ENCODE results near the gene PAPPA.

- no peak for TF ChIP-seq EZH2 (IDR thresholded peaks at IDR 0.05; ENCODE audit: low read depth)
- TF ChIP-seq, protein P1, sequence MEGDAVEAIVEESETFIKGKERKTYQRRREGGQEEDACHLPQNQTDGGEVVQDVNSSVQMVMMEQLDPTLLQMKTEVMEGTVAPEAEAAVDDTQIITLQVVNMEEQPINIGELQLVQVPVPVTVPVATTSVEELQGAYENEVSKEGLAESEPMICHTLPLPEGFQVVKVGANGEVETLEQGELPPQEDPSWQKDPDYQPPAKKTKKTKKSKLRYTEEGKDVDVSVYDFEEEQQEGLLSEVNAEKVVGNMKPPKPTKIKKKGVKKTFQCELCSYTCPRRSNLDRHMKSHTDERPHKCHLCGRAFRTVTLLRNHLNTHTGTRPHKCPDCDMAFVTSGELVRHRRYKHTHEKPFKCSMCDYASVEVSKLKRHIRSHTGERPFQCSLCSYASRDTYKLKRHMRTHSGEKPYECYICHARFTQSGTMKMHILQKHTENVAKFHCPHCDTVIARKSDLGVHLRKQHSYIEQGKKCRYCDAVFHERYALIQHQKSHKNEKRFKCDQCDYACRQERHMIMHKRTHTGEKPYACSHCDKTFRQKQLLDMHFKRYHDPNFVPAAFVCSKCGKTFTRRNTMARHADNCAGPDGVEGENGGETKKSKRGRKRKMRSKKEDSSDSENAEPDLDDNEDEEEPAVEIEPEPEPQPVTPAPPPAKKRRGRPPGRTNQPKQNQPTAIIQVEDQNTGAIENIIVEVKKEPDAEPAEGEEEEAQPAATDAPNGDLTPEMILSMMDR (conservative IDR thresholded peaks at IDR 0.05) = no peak
These were observed 268.8 kb downstream of the PAPPA start for GRCh38 chr9:116422119-116422979.

All from PC-9 (cell line).